ENCODE measurements around the gene INPP1. TPM values are rescaled to one million over a fixed set of nuclear protein-coding genes. Genes with fewer than 3 reads are reported as not detected.

Gene INPP1
- total RNA-seq, 4 donors from 2014 or later, result 37.0 to 73.0 (median 48.4) TPM

DNA sequence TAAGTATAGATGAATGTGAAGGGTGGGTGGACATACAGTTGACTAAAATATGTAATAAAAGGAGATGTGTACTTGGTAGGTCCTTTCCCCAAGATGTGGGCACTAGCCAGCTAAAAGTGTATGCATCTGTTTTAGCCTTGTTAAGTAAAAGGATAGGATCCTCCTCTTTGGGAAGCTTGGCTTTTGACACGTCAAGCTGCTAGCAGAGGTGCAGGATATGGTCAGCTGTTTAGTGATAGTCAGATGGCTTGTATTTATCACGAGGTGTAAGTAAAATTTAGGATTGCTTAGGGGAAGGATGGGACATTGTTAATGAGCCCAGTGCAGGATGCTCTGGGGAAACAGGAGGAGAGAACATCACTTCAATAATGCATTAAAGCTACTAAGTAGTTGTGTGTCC is 66.2 kb downstream of the INPP1 start:
- no peak for DNase-seq
- Histone ChIP-seq H3K4me3 (peak overlapping the region in 3 of 4 donors; percentile 59 to 95 (median 83)), H3K27ac (peak overlapping the region in 2 of 4 donors; percentile 93 to 98), H3K9me3 (no peaks in the 10 kb centered on the region), H3K36me3 (no peaks in the 10 kb centered on the region), H3K4me1 (peaks cover 25 to 76% (median 32%) of the 10 kb centered on the region in 3 donors), H3K27me3 (no peaks in the 10 kb centered on the region)
- no peak for TF ChIP-seq POLR2A (IDR thresholded peaks at IDR 0.05)
- TF ChIP-seq, protein P1, sequence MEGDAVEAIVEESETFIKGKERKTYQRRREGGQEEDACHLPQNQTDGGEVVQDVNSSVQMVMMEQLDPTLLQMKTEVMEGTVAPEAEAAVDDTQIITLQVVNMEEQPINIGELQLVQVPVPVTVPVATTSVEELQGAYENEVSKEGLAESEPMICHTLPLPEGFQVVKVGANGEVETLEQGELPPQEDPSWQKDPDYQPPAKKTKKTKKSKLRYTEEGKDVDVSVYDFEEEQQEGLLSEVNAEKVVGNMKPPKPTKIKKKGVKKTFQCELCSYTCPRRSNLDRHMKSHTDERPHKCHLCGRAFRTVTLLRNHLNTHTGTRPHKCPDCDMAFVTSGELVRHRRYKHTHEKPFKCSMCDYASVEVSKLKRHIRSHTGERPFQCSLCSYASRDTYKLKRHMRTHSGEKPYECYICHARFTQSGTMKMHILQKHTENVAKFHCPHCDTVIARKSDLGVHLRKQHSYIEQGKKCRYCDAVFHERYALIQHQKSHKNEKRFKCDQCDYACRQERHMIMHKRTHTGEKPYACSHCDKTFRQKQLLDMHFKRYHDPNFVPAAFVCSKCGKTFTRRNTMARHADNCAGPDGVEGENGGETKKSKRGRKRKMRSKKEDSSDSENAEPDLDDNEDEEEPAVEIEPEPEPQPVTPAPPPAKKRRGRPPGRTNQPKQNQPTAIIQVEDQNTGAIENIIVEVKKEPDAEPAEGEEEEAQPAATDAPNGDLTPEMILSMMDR (IDR thresholded peaks at IDR 0.05), result no peak
- intact Hi-C loops (cut with DNase I), result no loop called here
- 28 to 57% methylated on average over 2 of the region's 2 CpGs for WGBS, 2 donors

DNA sequence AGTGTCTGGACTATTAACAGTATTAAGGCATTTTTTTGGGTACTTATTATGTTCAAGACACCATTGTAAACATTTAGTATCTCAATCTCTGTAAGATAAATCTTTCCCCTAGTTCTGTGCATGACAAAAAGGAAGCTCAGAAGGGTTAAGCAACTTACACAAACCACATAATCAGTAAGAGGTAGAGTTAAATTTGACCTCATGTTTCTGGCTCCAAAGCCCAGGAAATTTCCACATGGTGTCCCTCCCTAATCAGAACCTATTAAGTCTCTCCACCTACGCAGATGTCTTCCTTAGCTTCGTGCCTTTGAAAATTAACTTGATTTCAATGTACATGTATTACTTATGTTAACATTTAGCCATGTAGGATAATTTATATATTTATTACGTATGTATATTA is 66.8 kb downstream of the INPP1 start:
- Histone ChIP-seq H3K9me3 (no peaks in the 10 kb centered on the region), H3K4me1 (peaks cover 25 to 76% (median 29%) of the 10 kb centered on the region in 3 donors), H3K27ac (peak overlapping the region in 2 of 4 donors; percentile 93 to 98), H3K27me3 (no peaks in the 10 kb centered on the region), H3K4me3 (peak overlapping the region in 1 of 4 donors; percentile 95), H3K36me3 (no peaks in the 10 kb centered on the region)
- no peak for DNase-seq
- no peak for TF ChIP-seq POLR2A (IDR thresholded peaks at IDR 0.05)
- TF ChIP-seq, protein P1 (IDR thresholded peaks at IDR 0.05), result no peak
- intact Hi-C loops (cut with DNase I), result no loop called here
- WGBS, 2 donors, result 52 to 79% methylated on average over 3 of the region's 3 CpGs

DNA sequence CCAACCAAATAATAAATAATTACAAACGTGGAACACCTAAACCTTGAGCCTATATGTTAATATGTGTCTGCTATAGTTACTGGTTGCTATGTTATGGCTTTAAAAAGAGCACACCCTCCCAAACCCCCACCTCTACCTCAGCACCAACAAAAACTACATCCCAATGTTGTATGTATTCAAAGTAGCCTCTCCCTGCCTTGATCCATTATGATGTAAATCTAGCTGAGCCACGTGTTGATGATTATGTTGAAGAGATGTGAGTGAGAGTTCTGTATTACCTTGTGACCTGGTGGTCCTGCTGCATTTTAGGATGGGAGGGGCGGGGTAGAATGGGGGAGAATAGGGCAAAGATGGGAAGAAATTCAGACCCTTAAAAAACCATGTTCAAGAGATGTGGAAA is 69.6 kb downstream of the INPP1 start:
- H3K27ac ChIP-seq, result peak overlapping the region in 3 of 4 donors; percentile 46 to 76 (median 73)
- WGBS, 2 donors, result 35% methylated on average over 3 of the region's 3 CpGs

DNA sequence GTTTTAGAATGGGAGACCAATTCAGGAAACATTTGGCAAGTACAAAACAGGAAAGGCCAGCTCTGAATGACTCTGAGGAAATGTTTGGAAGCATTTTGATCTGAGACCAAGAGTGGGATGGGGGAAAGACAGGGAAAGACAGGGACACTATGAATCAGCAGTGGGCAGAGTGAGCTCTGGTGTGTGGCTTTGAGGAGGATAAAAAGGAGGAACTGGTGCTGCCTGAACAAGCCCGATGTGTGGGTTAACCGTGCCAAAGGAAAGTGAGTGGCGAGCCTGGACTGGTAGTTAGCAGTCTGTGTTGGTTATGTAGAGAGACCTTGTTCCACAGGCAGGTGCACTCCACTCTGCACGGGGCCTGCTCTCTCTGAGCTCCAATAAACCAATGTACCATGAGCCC is 70.0 kb downstream of the INPP1 start:
- intact Hi-C loops (cut with DNase I), result no loop called here
- Histone ChIP-seq H3K4me3 (no peak overlapping the region), H3K27me3 (no peaks in the 10 kb centered on the region), H3K36me3 (no peaks in the 10 kb centered on the region), H3K9me3 (no peaks in the 10 kb centered on the region), H3K4me1 (peaks cover 37 to 97% (median 37%) of the 10 kb centered on the region in 3 donors), H3K27ac (peak overlapping the region; percentile 46 to 76 (median 60))
- 17 to 33% methylated on average over 3 to 4 of the region's 4 CpGs for WGBS, 2 donors
- TF ChIP-seq, protein P1 (IDR thresholded peaks at IDR 0.05), result no peak
- TF ChIP-seq POLR2A (IDR thresholded peaks at IDR 0.05), result no peak
- DNase-seq, result no peak

More for the DNA sequence above, 69.6 kb downstream of the INPP1 start:
- Histone ChIP-seq H3K4me3 (no peak overlapping the region), H3K4me1 (peaks cover 36 to 92% (median 37%) of the 10 kb centered on the region in 3 donors), H3K9me3 (no peaks in the 10 kb centered on the region), H3K27me3 (no peaks in the 10 kb centered on the region), H3K36me3 (no peaks in the 10 kb centered on the region)
- intact Hi-C loops (cut with DNase I), result no loop called here
- TF ChIP-seq, protein P1 (IDR thresholded peaks at IDR 0.05), result no peak
- no peak for DNase-seq

DNA sequence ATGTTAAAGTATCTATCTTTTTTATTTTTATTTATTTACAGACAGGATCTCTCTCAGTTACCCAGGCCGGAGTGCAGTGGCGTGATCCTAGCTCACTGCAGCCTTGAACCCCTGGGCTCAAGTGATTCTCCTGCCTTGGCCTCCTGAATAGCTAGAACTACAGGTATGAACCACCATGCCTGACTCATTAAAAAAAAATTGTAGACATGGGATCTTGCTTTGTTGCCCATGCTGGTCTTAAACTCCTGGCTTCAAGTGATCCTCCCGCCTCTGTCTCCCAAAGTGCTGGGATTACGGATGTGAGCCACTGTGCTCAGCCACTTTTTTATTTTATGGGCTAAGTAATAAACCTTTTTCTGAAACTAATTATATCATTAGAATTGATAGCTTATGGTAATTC is 71.9 kb downstream of the INPP1 start:
- Histone ChIP-seq H3K9me3 (no peaks in the 10 kb centered on the region), H3K27me3 (no peaks in the 10 kb centered on the region), H3K27ac (peak overlapping the region in 2 of 4 donors; percentile 73 to 76), H3K4me1 (peaks cover 24 to 97% (median 35%) of the 10 kb centered on the region in 3 donors), H3K4me3 (no peak overlapping the region), H3K36me3 (peaks cover 0 to 5% (median 0%) of the 10 kb centered on the region in 3 donors)
- TF ChIP-seq, protein P1 (IDR thresholded peaks at IDR 0.05), result no peak
- no peak for TF ChIP-seq POLR2A (IDR thresholded peaks at IDR 0.05)
- intact Hi-C loops (cut with DNase I), result no loop called here
- DNase-seq, result no peak
- WGBS, 2 donors, result 91 to 94% methylated on average over 4 of the region's 4 CpGs
